GM10266 (cell line): ENCODE measurements around the gene TMEM243.
A peak's percentile ranks its signal among the peaks of the same experiment; 100 is the strongest.

Experiments
- DNase-seq: peaks from one replicate; pipeline ENCODE4 v3.0.0; 2012; ENCODE audit errors: extremely low spot score
- CTCF ChIP-seq: IDR thresholded peaks from 2 replicates; pipeline ENCODE4 v1.5.1; 2012; ENCODE audit warnings: mild to moderate bottlenecking, low read depth; ENCODE audit not compliant: control insufficient read depth, insufficient read depth; ENCODE audit errors: missing control alignments

TMEM243 gene

GRCh38 chr7:87151002-87151728 lies 68.4 kb downstream of the TMEM243 start:
- no peak for DNase-seq
- no peak for TF ChIP-seq CTCF

- DNase-seq = peak; percentile 30
Observed at GRCh38 chr7:87148332-87148955, 71.1 kb downstream of the TMEM243 start.

GRCh38 chr7:87147500-87147899 lies 72.0 kb downstream of the TMEM243 start:
- no peak for TF ChIP-seq CTCF
- DNase-seq = no peak

More at GRCh38 chr7:87148332-87148955, 71.1 kb downstream of the TMEM243 start:
- TF ChIP-seq CTCF = peak; percentile 55

- no peak for TF ChIP-seq CTCF
- DNase-seq = no peak
Observed at GRCh38 chr7:87146740-87147386, 72.7 kb downstream of the TMEM243 start.
